H1 (cell line): ENCODE data around the gene RAB30. TPM values are rescaled to one million over a fixed set of nuclear protein-coding genes. Genes with fewer than 3 reads are reported as not detected.

ENCODE experiments used
- EGR1 ChIP-seq: IDR thresholded peaks from 2 replicates; pipeline ENCODE4 v1.6.1; 2011; ENCODE audit warnings: low read depth, low read length, borderline replicate concordance
- polyA plus RNA-seq, 7 experiments: library from polyadenylated mRNA; depleted of rRNA in 3 of 7; stranded (reverse) in 5 of 7; unstranded in 2 of 7; fragments of >200 nt in 5 of 7; fragments of 200-250 nt in 2 of 7; gene quantifications; 1 replicate in 5 of 7; 2 replicates in 1 of 7; 4 replicates in 1 of 7; pipeline versions ENCODE4 v1.2.1 to v1.2.3, GENCODE V29; 2011 to 2013; ENCODE audit warnings: missing spikeins in 2 of 7, mixed read lengths in 2 of 7
- total RNA-seq: library from RNA; stranded (reverse); fragmentation: NEBNext Ultra II Directional; extraction: Animal tissue kit (Norgen Biotek cat#: 25700); gene quantifications from 2 replicates; pipeline ENCODE4 v1.2.1, GENCODE V29; 2021

Gene RAB30
- total and polyA plus RNA-seq, 2 of the 8 experiments (the other 6 are each of a cell fraction or from before 2014, with no cell fraction given), result 1.6 to 11.7 TPM

GRCh38 chr11:82960779-82961143, 110.9 kb downstream of the RAB30 start (continued):
- TF ChIP-seq EGR1, result no peak
